Nephron (organoid): ENCODE measurements around the gene ZSCAN29.
A peak's percentile ranks its signal among the peaks of the same experiment; 100 is the strongest.

Experiments used
- H3K27ac Mint-ChIP-seq, 3 experiments: 2 replicates each; pipeline ENCODE4 v1.8.0; 2020; ENCODE audit warnings: mixed read lengths in 3 of 3, mild to moderate bottlenecking in 2 of 3, moderate library complexity in 1 of 3
- H3K27me3 Mint-ChIP-seq: 2 replicates; pipeline ENCODE4 v1.8.0; 2021; ENCODE audit warnings: low read depth, mild to moderate bottlenecking, moderate library complexity, mixed read lengths
- H3K36me3 Mint-ChIP-seq: 2 replicates; pipeline ENCODE4 v1.8.0; 2020; ENCODE audit warnings: low read depth, mixed read lengths
- H3K4me1 Mint-ChIP-seq: 2 replicates; pipeline ENCODE4 v1.8.0; 2020; ENCODE audit warnings: mixed read lengths
- H3K4me3 Mint-ChIP-seq, 3 experiments: 2 replicates each; pipeline ENCODE4 v1.8.0; 2020; ENCODE audit warnings: mild to moderate bottlenecking in 3 of 3, mixed read lengths in 3 of 3, moderate library complexity in 2 of 3
- H3K9me3 Mint-ChIP-seq: 2 replicates; pipeline ENCODE4 v1.8.0; 2020; ENCODE audit warnings: mixed read lengths
- TF ChIP-seq, protein P1 (sequence below), 3 experiments: fragments of 200-600 bp; sonication (generic); IDR thresholded peaks; one replicate each; pipeline ENCODE4 v1.5.0; 2021; ENCODE audit warnings: antibody characterized with exemption in 3 of 3; ENCODE audit not compliant: unreplicated experiment in 3 of 3

Gene ZSCAN29

DNA sequence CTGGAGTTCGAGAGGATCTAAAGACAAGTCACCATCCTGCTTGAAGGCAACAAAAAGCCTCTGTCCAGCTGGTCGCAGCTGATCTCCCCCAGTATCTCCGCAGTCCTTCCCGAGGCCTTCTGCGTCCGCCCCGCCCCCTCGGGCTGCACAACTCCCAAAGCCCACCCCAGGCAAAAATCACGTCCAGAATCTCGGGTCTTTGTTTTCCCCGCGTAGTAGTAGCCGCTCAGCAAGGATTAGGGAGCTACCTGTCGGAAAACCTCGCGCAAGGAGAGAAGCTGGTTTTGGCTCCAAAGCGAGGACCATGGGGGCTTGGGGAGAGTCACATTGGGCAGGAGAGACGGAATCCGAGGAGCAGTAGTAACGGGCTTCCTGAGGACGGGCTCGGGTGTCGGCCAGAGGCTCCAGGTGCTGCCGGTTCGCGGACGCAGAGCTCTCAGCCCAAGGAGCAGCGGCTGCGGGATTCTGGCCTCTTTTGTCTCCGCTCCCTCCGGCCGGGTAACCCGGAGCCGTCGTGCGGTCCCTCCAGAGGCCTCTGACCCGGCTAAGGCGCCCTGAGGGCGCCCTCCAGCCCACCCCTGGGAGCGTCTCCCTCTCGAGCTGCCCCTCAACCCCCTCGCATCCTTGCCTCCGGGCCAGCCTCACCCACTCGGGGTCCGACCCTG lies 401 bp downstream of the ZSCAN29 start:
- TF ChIP-seq, protein P1, sequence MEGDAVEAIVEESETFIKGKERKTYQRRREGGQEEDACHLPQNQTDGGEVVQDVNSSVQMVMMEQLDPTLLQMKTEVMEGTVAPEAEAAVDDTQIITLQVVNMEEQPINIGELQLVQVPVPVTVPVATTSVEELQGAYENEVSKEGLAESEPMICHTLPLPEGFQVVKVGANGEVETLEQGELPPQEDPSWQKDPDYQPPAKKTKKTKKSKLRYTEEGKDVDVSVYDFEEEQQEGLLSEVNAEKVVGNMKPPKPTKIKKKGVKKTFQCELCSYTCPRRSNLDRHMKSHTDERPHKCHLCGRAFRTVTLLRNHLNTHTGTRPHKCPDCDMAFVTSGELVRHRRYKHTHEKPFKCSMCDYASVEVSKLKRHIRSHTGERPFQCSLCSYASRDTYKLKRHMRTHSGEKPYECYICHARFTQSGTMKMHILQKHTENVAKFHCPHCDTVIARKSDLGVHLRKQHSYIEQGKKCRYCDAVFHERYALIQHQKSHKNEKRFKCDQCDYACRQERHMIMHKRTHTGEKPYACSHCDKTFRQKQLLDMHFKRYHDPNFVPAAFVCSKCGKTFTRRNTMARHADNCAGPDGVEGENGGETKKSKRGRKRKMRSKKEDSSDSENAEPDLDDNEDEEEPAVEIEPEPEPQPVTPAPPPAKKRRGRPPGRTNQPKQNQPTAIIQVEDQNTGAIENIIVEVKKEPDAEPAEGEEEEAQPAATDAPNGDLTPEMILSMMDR (IDR thresholded peaks at IDR 0.05; ENCODE audit: unreplicated experiment in 3 of 3): no peak
- Mint-ChIP-seq H3K36me3 (peaks cover 49% of the 10 kb centered on the region), H3K27ac (peak overlapping the region; percentile 82 to 94 (median 86)), H3K4me1 (peaks cover 28% of the 10 kb centered on the region), H3K9me3 (peaks cover 22% of the 10 kb centered on the region), H3K27me3 (no peaks in the 10 kb centered on the region), H3K4me3 (peak overlapping the region; percentile 93 to 98 (median 95))

GRCh38 chr15:43361313-43361903 lies 9.4 kb downstream of the ZSCAN29 start:
- no peaks in the 10 kb centered on the region for H3K27me3 Mint-ChIP-seq
- H3K27ac Mint-ChIP-seq: no peak overlapping the region
- no peaks in the 10 kb centered on the region for H3K4me1 Mint-ChIP-seq
- TF ChIP-seq, protein P1 (IDR thresholded peaks at IDR 0.05; ENCODE audit: unreplicated experiment in 3 of 3): no peak
- peaks cover 63% of the 10 kb centered on the region for H3K9me3 Mint-ChIP-seq
- peaks cover 98% of the 10 kb centered on the region for H3K36me3 Mint-ChIP-seq
- no peak overlapping the region for H3K4me3 Mint-ChIP-seq

DNA sequence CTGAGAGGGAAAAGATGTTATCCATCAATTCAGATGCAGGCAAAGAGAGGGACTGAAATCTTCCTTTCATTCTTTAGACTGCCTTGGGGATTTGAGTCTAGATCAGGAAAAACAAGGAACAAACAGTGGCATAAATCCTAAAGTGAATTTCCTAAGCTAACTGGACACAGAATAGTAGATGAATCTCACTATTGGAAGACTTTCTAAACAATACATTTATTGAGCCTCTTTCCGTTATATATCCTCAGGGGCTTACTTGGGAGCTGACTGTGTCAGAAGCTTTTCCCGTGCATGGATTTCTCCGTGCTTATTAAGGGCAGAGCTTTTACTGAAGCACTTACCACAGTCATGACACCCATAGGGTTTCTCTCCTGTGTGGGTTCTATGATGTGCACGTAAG lies 10.0 kb downstream of the ZSCAN29 start:
- peaks cover 61% of the 10 kb centered on the region for H3K9me3 Mint-ChIP-seq
- TF ChIP-seq, protein P1 (IDR thresholded peaks at IDR 0.05; ENCODE audit: unreplicated experiment in 3 of 3): no peak
- H3K27ac Mint-ChIP-seq: no peak overlapping the region
- no peak overlapping the region for H3K4me3 Mint-ChIP-seq
- H3K4me1 Mint-ChIP-seq: no peaks in the 10 kb centered on the region
- no peaks in the 10 kb centered on the region for H3K27me3 Mint-ChIP-seq
- H3K36me3 Mint-ChIP-seq: peaks cover 98% of the 10 kb centered on the region

GRCh38 chr15:43352693-43353382 lies 18.0 kb downstream of the ZSCAN29 start:
- H3K9me3 Mint-ChIP-seq: peaks cover 2% of the 10 kb centered on the region
- TF ChIP-seq, protein P1 (IDR thresholded peaks at IDR 0.05; ENCODE audit: unreplicated experiment in 3 of 3): no peak
- no peaks in the 10 kb centered on the region for H3K27me3 Mint-ChIP-seq
- H3K4me1 Mint-ChIP-seq: no peaks in the 10 kb centered on the region
- no peak overlapping the region for H3K27ac Mint-ChIP-seq
- no peak overlapping the region for H3K4me3 Mint-ChIP-seq
- H3K36me3 Mint-ChIP-seq: peaks cover 49% of the 10 kb centered on the region

- Mint-ChIP-seq H3K27ac (no peak overlapping the region), H3K36me3 (peaks cover 38% of the 10 kb centered on the region), H3K9me3 (no peaks in the 10 kb centered on the region), H3K4me3 (no peak overlapping the region), H3K27me3 (no peaks in the 10 kb centered on the region), H3K4me1 (no peaks in the 10 kb centered on the region)
- TF ChIP-seq, protein P1 (IDR thresholded peaks at IDR 0.05; ENCODE audit: unreplicated experiment in 3 of 3): no peak
These were observed 23.7 kb downstream of the ZSCAN29 start for GRCh38 chr15:43347114-43347513.
